ENCODE results near the gene ASAP2. TPM values are rescaled to one million over a fixed set of nuclear protein-coding genes. Genes with fewer than 3 reads are reported as not detected.

The ASAP2 gene
- total RNA-seq, 2 experiments from 2014 or later = 0.14 to 0.15 TPM

- CTCF ChIA-PET = no interaction called here
- no peak overlapping the region for H3K4me3 Mint-ChIP-seq
- H3K27ac Mint-ChIP-seq = no peak overlapping the region
- no peaks in the 10 kb centered on the region for H3K4me1 Mint-ChIP-seq (ENCODE audit: low read depth)
- peaks cover 6% of the 10 kb centered on the region for H3K27me3 Mint-ChIP-seq (ENCODE audit: low read depth)
- H3K36me3 Mint-ChIP-seq (ENCODE audit: low read depth) = no peaks in the 10 kb centered on the region
- intact Hi-C loops (cut with micrococcal nuclease) = no loop called here
- DNase-seq = no peak
- no peaks in the 10 kb centered on the region for H3K9me3 Mint-ChIP-seq
Observed at GRCh38 chr2:9292426-9292825, 85.8 kb downstream of the ASAP2 start.

DNA sequence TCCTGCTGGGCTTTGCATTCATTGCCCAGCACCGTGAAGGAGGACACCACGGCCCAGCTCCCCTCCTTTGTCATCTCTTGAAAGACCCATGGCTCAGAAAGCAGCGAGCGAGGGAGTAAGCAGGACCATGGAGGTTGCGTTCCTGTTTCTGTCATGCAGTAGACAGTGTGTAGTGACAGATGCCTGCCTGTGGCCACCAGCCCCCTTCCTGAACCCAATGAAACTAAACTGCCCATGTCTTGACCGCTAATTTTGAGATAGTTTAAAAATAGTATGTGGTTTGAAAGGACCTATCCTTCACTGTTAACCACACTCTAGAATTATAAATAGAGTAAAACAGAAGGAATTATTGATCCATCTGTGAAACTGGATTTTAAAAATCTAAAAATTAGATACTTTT is 88.2 kb downstream of the ASAP2 start:
- intact Hi-C loops (cut with micrococcal nuclease) = no loop called here
- H3K4me3 Mint-ChIP-seq = no peak overlapping the region

DNA sequence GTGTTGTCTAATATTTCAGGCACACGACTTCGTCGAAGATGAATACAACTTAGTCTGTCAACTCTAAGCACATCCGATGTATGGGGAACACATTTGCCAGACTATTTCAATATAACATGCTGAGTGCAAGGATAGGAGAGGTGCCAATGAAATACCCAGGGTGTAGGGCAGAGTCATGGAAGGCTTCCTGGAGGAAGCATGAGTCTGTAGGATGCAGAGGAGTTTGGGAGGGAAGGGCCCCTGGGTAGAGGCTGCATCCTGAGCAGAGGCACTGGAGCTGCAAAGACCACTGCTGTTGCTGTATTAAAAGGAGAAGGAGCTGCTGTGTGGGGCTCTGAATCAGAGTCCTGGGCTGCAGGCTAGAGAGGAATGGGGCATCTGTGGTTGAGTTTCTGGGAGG is 89.9 kb downstream of the ASAP2 start:
- Mint-ChIP-seq H3K27ac (no peak overlapping the region), H3K4me3 (no peak overlapping the region), H3K36me3 (ENCODE audit: low read depth) (no peaks in the 10 kb centered on the region), H3K4me1 (ENCODE audit: low read depth) (no peaks in the 10 kb centered on the region), H3K9me3 (no peaks in the 10 kb centered on the region), H3K27me3 (ENCODE audit: low read depth) (peaks cover 2% of the 10 kb centered on the region)
- CTCF ChIA-PET = no interaction called here
- DNase-seq = no peak
- intact Hi-C loops (cut with micrococcal nuclease) = no loop called here

More for the DNA sequence above, 88.2 kb downstream of the ASAP2 start:
- no peak for DNase-seq
- Mint-ChIP-seq H3K36me3 (ENCODE audit: low read depth) (no peaks in the 10 kb centered on the region), H3K27ac (no peak overlapping the region), H3K9me3 (no peaks in the 10 kb centered on the region), H3K27me3 (ENCODE audit: low read depth) (peaks cover 2% of the 10 kb centered on the region), H3K4me1 (ENCODE audit: low read depth) (no peaks in the 10 kb centered on the region)
- CTCF ChIA-PET = no interaction called here

GRCh38 chr2:9297156-9297555 is 90.5 kb downstream of the ASAP2 start:
- no peaks in the 10 kb centered on the region for H3K9me3 Mint-ChIP-seq
- no peaks in the 10 kb centered on the region for H3K36me3 Mint-ChIP-seq (ENCODE audit: low read depth)
- CTCF ChIA-PET = no interaction called here
- H3K4me3 Mint-ChIP-seq = no peak overlapping the region
- intact Hi-C loops (cut with micrococcal nuclease) = no loop called here
- no peak overlapping the region for H3K27ac Mint-ChIP-seq
- DNase-seq = no peak
- no peaks in the 10 kb centered on the region for H3K27me3 Mint-ChIP-seq (ENCODE audit: low read depth)
- H3K4me1 Mint-ChIP-seq (ENCODE audit: low read depth) = no peaks in the 10 kb centered on the region

DNA sequence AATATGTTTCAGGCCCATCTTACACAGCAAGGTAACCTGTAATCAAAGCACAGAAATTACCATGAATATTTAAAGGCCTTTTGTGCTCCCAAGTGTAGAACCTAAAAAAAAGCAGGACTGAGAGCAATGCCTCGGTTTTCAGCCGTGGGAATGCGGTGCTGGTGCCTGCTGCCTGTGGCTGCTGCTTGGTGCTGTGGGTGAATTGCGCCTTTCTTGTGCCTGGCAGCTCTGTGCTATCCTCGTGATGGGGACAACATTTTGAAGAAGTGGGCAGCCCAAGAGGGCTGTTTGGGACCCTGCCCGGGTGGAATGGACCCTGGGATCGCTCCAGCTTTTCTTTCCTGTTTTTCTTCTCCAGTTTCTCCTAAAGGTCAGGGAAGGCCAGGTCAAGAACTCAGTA is 91.2 kb downstream of the ASAP2 start:
- CTCF ChIA-PET = no interaction called here
- no peaks in the 10 kb centered on the region for H3K36me3 Mint-ChIP-seq (ENCODE audit: low read depth)
- no peaks in the 10 kb centered on the region for H3K4me1 Mint-ChIP-seq (ENCODE audit: low read depth)
- no peak overlapping the region for H3K4me3 Mint-ChIP-seq
- no peaks in the 10 kb centered on the region for H3K9me3 Mint-ChIP-seq
- no peaks in the 10 kb centered on the region for H3K27me3 Mint-ChIP-seq (ENCODE audit: low read depth)
- intact Hi-C loops (cut with micrococcal nuclease) = no loop called here
- H3K27ac Mint-ChIP-seq = no peak overlapping the region
- DNase-seq = no peak

- H3K36me3 Mint-ChIP-seq (ENCODE audit: low read depth) = no peaks in the 10 kb centered on the region
- H3K27ac Mint-ChIP-seq = no peak overlapping the region
- H3K27me3 Mint-ChIP-seq (ENCODE audit: low read depth) = no peaks in the 10 kb centered on the region
- CTCF ChIA-PET = no interaction called here
- DNase-seq = no peak
- intact Hi-C loops (cut with micrococcal nuclease) = no loop called here
- no peaks in the 10 kb centered on the region for H3K9me3 Mint-ChIP-seq
- no peak overlapping the region for H3K4me3 Mint-ChIP-seq
- no peaks in the 10 kb centered on the region for H3K4me1 Mint-ChIP-seq (ENCODE audit: low read depth)
Observed at GRCh38 chr2:9298583-9298982, 92.0 kb downstream of the ASAP2 start.

DNA sequence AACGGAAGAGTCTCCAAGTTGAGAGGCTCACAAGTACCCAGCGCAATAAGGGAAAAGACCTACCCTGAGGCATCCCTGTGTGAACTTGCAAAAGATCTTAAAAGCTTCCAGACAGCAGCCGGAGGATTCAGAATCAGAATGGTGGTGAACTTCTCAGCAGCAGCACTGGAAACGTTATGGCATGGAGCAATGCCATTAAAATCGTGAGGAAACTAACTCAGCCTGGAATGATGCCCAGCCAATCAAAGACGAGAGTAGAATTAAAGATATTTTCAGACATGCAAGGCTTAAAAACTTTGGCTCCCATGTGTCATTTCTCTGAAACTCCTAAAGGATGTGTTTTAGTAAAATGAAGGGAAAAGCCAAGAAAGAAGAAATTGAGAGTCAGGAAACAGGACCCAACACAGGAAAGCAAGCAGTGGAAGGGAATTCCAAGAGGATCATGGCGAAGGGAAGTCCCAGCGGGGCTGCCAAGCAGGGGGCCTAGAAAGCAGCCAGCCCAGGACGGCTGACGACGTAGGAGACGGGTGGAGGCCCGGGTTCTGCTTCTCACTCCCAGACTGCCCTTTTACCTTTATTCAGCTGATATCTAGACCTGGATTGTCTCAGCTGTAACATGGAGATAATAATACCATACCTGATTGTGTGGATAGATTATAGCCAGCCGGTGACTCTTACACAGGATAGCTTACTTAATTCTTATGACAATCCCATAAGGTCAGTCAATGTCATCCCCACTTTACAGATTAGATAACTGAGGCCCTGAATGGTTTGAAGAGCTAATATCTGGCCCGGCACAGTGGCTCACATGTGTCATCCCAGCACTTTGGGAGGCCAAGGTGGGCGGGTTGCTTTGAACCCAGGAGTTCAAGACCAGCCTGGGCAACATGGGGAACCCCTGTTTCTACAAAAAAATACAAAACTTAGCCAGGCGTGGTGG is 92.8 kb downstream of the ASAP2 start:
- no peaks in the 10 kb centered on the region for H3K27me3 Mint-ChIP-seq (ENCODE audit: low read depth)
- DNase-seq = no peak
- H3K4me1 Mint-ChIP-seq (ENCODE audit: low read depth) = no peaks in the 10 kb centered on the region
- intact Hi-C loops (cut with micrococcal nuclease) = no loop called here
- H3K4me3 Mint-ChIP-seq = no peak overlapping the region
- CTCF ChIA-PET = no interaction called here
- H3K36me3 Mint-ChIP-seq (ENCODE audit: low read depth) = no peaks in the 10 kb centered on the region
- no peaks in the 10 kb centered on the region for H3K9me3 Mint-ChIP-seq
- no peak overlapping the region for H3K27ac Mint-ChIP-seq

GRCh38 chr2:9300214-9300613 is 93.6 kb downstream of the ASAP2 start:
- no peaks in the 10 kb centered on the region for H3K4me1 Mint-ChIP-seq (ENCODE audit: low read depth)
- CTCF ChIA-PET = no interaction called here
- no peaks in the 10 kb centered on the region for H3K27me3 Mint-ChIP-seq (ENCODE audit: low read depth)
- H3K9me3 Mint-ChIP-seq = no peaks in the 10 kb centered on the region
- no peak for DNase-seq
- no peaks in the 10 kb centered on the region for H3K36me3 Mint-ChIP-seq (ENCODE audit: low read depth)
- intact Hi-C loops (cut with micrococcal nuclease) = no loop called here
- no peak overlapping the region for H3K4me3 Mint-ChIP-seq
- no peak overlapping the region for H3K27ac Mint-ChIP-seq

- H3K27me3 Mint-ChIP-seq (ENCODE audit: low read depth) = no peaks in the 10 kb centered on the region
- intact Hi-C loops (cut with micrococcal nuclease) = no loop called here
- H3K36me3 Mint-ChIP-seq (ENCODE audit: low read depth) = no peaks in the 10 kb centered on the region
- CTCF ChIA-PET = no interaction called here
- no peaks in the 10 kb centered on the region for H3K4me1 Mint-ChIP-seq (ENCODE audit: low read depth)
- no peak overlapping the region for H3K4me3 Mint-ChIP-seq
- H3K27ac Mint-ChIP-seq = no peak overlapping the region
- no peaks in the 10 kb centered on the region for H3K9me3 Mint-ChIP-seq
- DNase-seq = no peak
Observed at GRCh38 chr2:9300829-9301453, 94.3 kb downstream of the ASAP2 start.

GRCh38 chr2:9302755-9303154 is 96.1 kb downstream of the ASAP2 start:
- Mint-ChIP-seq H3K9me3 (no peaks in the 10 kb centered on the region), H3K36me3 (ENCODE audit: low read depth) (no peaks in the 10 kb centered on the region), H3K4me1 (ENCODE audit: low read depth) (no peaks in the 10 kb centered on the region), H3K27ac (no peak overlapping the region), H3K27me3 (ENCODE audit: low read depth) (no peaks in the 10 kb centered on the region), H3K4me3 (no peak overlapping the region)
- CTCF ChIA-PET = no interaction called here
- no peak for DNase-seq
- intact Hi-C loops (cut with micrococcal nuclease) = no loop called here

GRCh38 chr2:9303528-9304225 is 97.1 kb downstream of the ASAP2 start:
- CTCF ChIA-PET = no interaction called here
- no peak for DNase-seq
- no peak overlapping the region for H3K4me3 Mint-ChIP-seq
- H3K27ac Mint-ChIP-seq = no peak overlapping the region
- no peaks in the 10 kb centered on the region for H3K4me1 Mint-ChIP-seq (ENCODE audit: low read depth)
- no peaks in the 10 kb centered on the region for H3K9me3 Mint-ChIP-seq
- H3K27me3 Mint-ChIP-seq (ENCODE audit: low read depth) = no peaks in the 10 kb centered on the region
- intact Hi-C loops (cut with micrococcal nuclease) = no loop called here
- no peaks in the 10 kb centered on the region for H3K36me3 Mint-ChIP-seq (ENCODE audit: low read depth)

- no peak for DNase-seq
- CTCF ChIA-PET = no interaction called here
- H3K9me3 Mint-ChIP-seq = no peaks in the 10 kb centered on the region
- no peak overlapping the region for H3K4me3 Mint-ChIP-seq
- H3K27ac Mint-ChIP-seq = no peak overlapping the region
- no peaks in the 10 kb centered on the region for H3K27me3 Mint-ChIP-seq (ENCODE audit: low read depth)
- intact Hi-C loops (cut with micrococcal nuclease) = no loop called here
- H3K36me3 Mint-ChIP-seq (ENCODE audit: low read depth) = no peaks in the 10 kb centered on the region
- H3K4me1 Mint-ChIP-seq (ENCODE audit: low read depth) = no peaks in the 10 kb centered on the region
Observed at GRCh38 chr2:9306911-9307310, 100.3 kb downstream of the ASAP2 start.

- CTCF ChIA-PET = no interaction called here
- H3K27ac Mint-ChIP-seq = no peak overlapping the region
- no peaks in the 10 kb centered on the region for H3K9me3 Mint-ChIP-seq
- H3K4me1 Mint-ChIP-seq (ENCODE audit: low read depth) = no peaks in the 10 kb centered on the region
- H3K4me3 Mint-ChIP-seq = no peak overlapping the region
- DNase-seq = no peak
- intact Hi-C loops (cut with micrococcal nuclease) = no loop called here
- H3K27me3 Mint-ChIP-seq (ENCODE audit: low read depth) = no peaks in the 10 kb centered on the region
- no peaks in the 10 kb centered on the region for H3K36me3 Mint-ChIP-seq (ENCODE audit: low read depth)
Observed at GRCh38 chr2:9307535-9307934, 100.9 kb downstream of the ASAP2 start.
